Upper lobe of left lung (tissue), 6 donors: ENCODE data around the gene COX7B2. TPM values are rescaled to one million over a fixed set of nuclear protein-coding genes. Genes with fewer than 3 reads are reported as not detected.

Experiments used
- ATAC-seq, 2 donors: fragments of 200-7000 bp; cut with Tn5 transposase; one replicate each; pipeline ENCODE4 v1.9.1; 2022; ENCODE audit warnings: mild to moderate bottlenecking in 2 of 2, moderate library complexity in 2 of 2; ENCODE audit not compliant: low FRiP score in 2 of 2
- DNase-seq, 2 donors: peaks; one replicate each; pipeline ENCODE4 v3.0.0-alpha.2; 2019 to 2020
- H3K27ac ChIP-seq, 4 donors: fragments of 200-600 bp; sonication (generic); one replicate each; pipeline ENCODE4 v1.5.1; 2016 to 2019
- H3K27me3 ChIP-seq, 4 donors: fragments of 200-600 bp; sonication (generic); one replicate each; pipeline ENCODE4 v1.5.1; 2017 to 2019
- H3K36me3 ChIP-seq, 4 donors: fragments of 200-600 bp; sonication (generic); one replicate each; pipeline ENCODE4 v1.5.1; 2016 to 2019
- H3K4me1 ChIP-seq, 4 donors: fragments of 200-600 bp; sonication (generic); one replicate each; pipeline ENCODE4 v1.5.1; 2018 to 2019
- H3K4me3 ChIP-seq, 4 donors: fragments of 200-600 bp; sonication (generic); one replicate each; pipeline ENCODE4 v1.5.1; 2017 to 2019; ENCODE audit warnings: mild to moderate bottlenecking in 2 of 4, moderate library complexity in 1 of 4
- H3K9me3 ChIP-seq, 4 donors: fragments of 200-600 bp; sonication (generic); one replicate each; pipeline ENCODE4 v1.5.1; 2018 to 2019
- EP300 ChIP-seq, 4 donors: sonication (generic); formaldehyde crosslinking; IDR thresholded peaks; one replicate each; pipeline ENCODE4 v1.5.1; 2017; ENCODE audit warnings: antibody characterized with exemption in 4 of 4, control low read depth in 2 of 4
- POLR2A ChIP-seq, 4 donors: fragments of 450-650 bp; IDR thresholded peaks; one replicate each; pipeline ENCODE4 v1.5.1; 2016 to 2017; ENCODE audit warnings: antibody characterized with exemption in 4 of 4, mild to moderate bottlenecking in 2 of 4
- POLR2AphosphoS5 ChIP-seq, 2 donors: sonication (generic); formaldehyde crosslinking; IDR thresholded peaks; one replicate each; pipeline ENCODE4 v1.5.1; 2017; ENCODE audit warnings: antibody characterized with exemption in 2 of 2
- WGBS, 2 donors: methylation state at CpG; one replicate each; pipeline ENCODE4 v1.1.5; 2017 to 2018; 5-methylcytosine and 5-hydroxymethylcytosine counted together
- total RNA-seq, 6 donors: library from RNA; depleted of rRNA in 4 of 6; stranded (reverse); fragments of >200 nt in 4 of 6; gene quantifications; one replicate each; pipeline versions ENCODE4 v1.1.0 to v1.2.1, GENCODE V29; 2016 to 2021
- TF ChIP-seq, protein P1 (sequence below), 6 experiments: fragments of 450-650 bp in 4 of 6; fragments of 200-600 bp in 2 of 6; sonication (generic) in 2 of 6; IDR thresholded peaks; one replicate each; pipeline ENCODE4 v1.5.1; 2016 to 2019; ENCODE audit warnings: antibody characterized with exemption in 6 of 6
- donor health status: DM: no; HTN: no; CAD: no; lungs with moderate emphysema.
- donor health status: DM: no; HTN: yes; CAD: no; lungs with severe emphysema.

Gene COX7B2
- total RNA-seq, 6 donors from 2014 or later: not detected

DNA sequence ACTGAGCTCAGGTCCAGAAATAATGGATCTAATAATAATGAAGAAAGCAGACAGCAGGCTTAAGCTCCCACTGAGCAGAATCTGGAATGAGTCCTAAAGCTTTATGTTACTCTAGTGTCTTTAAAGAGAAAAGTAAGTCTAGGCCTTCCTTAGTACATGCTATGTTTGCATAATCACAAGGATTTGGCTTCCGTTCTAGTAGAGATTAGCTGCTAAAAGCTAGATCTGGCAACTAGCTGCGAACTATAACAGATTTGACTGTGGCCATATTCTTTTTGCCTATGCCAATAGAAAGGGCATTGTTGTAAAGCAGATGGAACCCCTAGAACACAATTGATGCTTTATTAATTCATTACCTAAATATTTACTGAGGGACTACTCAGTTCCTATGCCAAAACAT, 19.0 kb downstream of the COX7B2 start:
- Histone ChIP-seq H3K9me3 (no peaks in the 10 kb centered on the region), H3K4me1 (no peaks in the 10 kb centered on the region), H3K27ac (no peak overlapping the region), H3K4me3 (no peak overlapping the region), H3K27me3 (no peaks in the 10 kb centered on the region), H3K36me3 (no peaks in the 10 kb centered on the region)
- TF ChIP-seq POLR2AphosphoS5 (IDR thresholded peaks at IDR 0.05): no peak
- TF ChIP-seq EP300 (IDR thresholded peaks at IDR 0.05): no peak
- TF ChIP-seq, protein P1, sequence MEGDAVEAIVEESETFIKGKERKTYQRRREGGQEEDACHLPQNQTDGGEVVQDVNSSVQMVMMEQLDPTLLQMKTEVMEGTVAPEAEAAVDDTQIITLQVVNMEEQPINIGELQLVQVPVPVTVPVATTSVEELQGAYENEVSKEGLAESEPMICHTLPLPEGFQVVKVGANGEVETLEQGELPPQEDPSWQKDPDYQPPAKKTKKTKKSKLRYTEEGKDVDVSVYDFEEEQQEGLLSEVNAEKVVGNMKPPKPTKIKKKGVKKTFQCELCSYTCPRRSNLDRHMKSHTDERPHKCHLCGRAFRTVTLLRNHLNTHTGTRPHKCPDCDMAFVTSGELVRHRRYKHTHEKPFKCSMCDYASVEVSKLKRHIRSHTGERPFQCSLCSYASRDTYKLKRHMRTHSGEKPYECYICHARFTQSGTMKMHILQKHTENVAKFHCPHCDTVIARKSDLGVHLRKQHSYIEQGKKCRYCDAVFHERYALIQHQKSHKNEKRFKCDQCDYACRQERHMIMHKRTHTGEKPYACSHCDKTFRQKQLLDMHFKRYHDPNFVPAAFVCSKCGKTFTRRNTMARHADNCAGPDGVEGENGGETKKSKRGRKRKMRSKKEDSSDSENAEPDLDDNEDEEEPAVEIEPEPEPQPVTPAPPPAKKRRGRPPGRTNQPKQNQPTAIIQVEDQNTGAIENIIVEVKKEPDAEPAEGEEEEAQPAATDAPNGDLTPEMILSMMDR (IDR thresholded peaks at IDR 0.05): no peak
- no peak for TF ChIP-seq POLR2A (IDR thresholded peaks at IDR 0.05)
- ATAC-seq (no peak), DNase-seq (no peak)
- WGBS, 2 donors: 57 to 63% methylated on average over 2 of the region's 2 CpGs

DNA sequence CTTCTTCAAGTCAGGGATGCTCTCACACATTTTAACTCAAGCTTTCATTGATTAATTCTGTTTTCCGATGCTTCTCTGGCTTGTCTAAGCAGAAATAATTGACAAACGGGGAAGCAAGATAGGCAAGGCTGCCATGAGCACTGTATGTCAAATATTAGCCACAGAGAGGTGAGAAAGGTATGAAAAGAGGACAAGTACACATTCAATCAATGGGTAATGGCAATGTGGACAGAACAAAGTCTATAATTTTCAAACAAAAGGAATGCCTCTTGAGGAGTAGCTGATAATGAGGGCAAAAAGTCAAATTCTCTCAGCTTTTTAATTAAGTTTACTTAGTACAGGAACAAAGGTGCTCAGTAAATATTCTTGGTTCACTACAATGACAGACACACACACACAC, 19.6 kb downstream of the COX7B2 start:
- no peak overlapping the region for H3K27ac ChIP-seq
- WGBS, 2 donors: 46 to 49% methylated on average over 2 of the region's 2 CpGs
- H3K4me1 ChIP-seq: no peaks in the 10 kb centered on the region
- H3K36me3 ChIP-seq: no peaks in the 10 kb centered on the region
- H3K4me3 ChIP-seq: no peak overlapping the region
- no peaks in the 10 kb centered on the region for H3K9me3 ChIP-seq
- ATAC-seq: no peak
- H3K27me3 ChIP-seq: no peaks in the 10 kb centered on the region
- no peak for DNase-seq
- TF ChIP-seq POLR2A (IDR thresholded peaks at IDR 0.05): no peak
- no peak for TF ChIP-seq POLR2AphosphoS5 (IDR thresholded peaks at IDR 0.05)
- no peak for TF ChIP-seq EP300 (IDR thresholded peaks at IDR 0.05)
- TF ChIP-seq, protein P1 (IDR thresholded peaks at IDR 0.05): no peak

DNA sequence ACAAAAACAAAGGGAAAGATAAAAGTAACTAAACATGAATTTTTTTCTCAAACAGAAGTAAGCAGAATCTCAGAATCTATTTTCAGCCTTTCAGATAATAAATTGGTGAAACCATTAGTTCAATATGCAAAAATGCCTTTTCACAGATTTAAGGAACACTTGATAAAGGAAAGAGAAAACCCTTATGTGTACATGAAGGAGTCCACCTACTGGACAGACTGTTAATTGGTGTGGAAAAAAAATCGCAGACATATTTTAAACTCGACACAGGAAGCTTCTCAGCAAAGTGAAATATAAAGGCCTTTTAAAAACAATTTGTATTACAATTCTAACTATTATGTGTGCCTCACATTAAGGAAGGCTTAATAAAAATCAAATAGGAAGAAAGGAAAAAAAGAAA, 22.3 kb downstream of the COX7B2 start:
- Histone ChIP-seq H3K36me3 (no peaks in the 10 kb centered on the region), H3K27me3 (no peaks in the 10 kb centered on the region), H3K27ac (no peak overlapping the region), H3K4me1 (no peaks in the 10 kb centered on the region), H3K9me3 (no peaks in the 10 kb centered on the region), H3K4me3 (no peak overlapping the region)
- TF ChIP-seq, protein P1 (IDR thresholded peaks at IDR 0.05): no peak
- no peak for TF ChIP-seq POLR2A (IDR thresholded peaks at IDR 0.05)
- TF ChIP-seq EP300 (IDR thresholded peaks at IDR 0.05): no peak
- no peak for TF ChIP-seq POLR2AphosphoS5 (IDR thresholded peaks at IDR 0.05)
- ATAC-seq: no peak
- DNase-seq: no peak
- 9 to 17% methylated on average over 2 of the region's 2 CpGs for WGBS, 2 donors

DNA sequence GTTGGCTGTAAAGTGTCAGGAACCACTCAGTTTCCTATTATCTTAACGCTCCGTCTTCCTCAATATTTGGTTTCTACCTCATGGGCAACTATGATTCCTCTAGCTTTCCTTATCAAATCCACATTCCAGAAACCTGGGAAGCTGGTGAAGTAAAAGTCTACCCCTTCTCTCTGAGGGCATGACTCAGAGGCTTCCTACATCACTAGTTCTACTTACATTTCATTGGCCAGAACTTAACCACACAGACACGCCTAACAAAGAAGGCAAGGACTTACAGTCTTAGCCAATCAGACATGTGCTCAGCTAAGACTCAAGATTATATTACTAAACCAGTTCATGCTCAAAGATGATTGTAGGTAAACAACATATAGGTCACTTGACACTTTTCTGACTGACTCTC, 30.4 kb downstream of the COX7B2 start:
- DNase-seq: no peak
- TF ChIP-seq POLR2A (IDR thresholded peaks at IDR 0.05) (no peak), EP300 (IDR thresholded peaks at IDR 0.05) (no peak), POLR2AphosphoS5 (IDR thresholded peaks at IDR 0.05) (no peak)
- TF ChIP-seq, protein P1 (IDR thresholded peaks at IDR 0.05): no peak
- no peaks in the 10 kb centered on the region for H3K9me3 ChIP-seq
- H3K36me3 ChIP-seq: no peaks in the 10 kb centered on the region
- no peaks in the 10 kb centered on the region for H3K27me3 ChIP-seq
- no peak overlapping the region for H3K27ac ChIP-seq
- no peaks in the 10 kb centered on the region for H3K4me1 ChIP-seq
- no peak for ATAC-seq
- H3K4me3 ChIP-seq: no peak overlapping the region
- WGBS, 2 donors: 95 to 98% methylated on average over 3 of the region's 3 CpGs

DNA sequence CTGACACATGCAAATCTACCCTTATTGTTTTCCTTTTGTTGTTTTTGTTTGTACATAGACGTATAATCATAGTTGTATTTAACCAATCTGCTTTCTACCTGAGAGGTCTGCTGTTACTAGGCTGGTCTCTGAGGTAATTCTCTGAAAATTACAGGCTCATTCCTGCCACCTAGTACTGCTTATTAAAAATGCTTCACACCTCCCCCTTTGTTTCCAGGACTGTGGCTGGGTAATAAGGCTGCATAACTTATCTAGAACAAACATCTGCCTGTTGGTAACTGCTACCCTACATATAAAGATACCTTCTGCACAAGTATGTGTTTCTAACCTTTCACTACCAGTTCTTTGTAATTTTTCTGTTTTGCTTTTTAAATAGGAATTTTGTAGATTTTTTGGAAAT, 34.2 kb downstream of the COX7B2 start:
- Histone ChIP-seq H3K27me3 (no peaks in the 10 kb centered on the region), H3K27ac (no peak overlapping the region), H3K4me1 (no peaks in the 10 kb centered on the region), H3K9me3 (no peaks in the 10 kb centered on the region), H3K36me3 (no peaks in the 10 kb centered on the region), H3K4me3 (no peak overlapping the region)
- no peak for TF ChIP-seq POLR2A (IDR thresholded peaks at IDR 0.05)
- TF ChIP-seq, protein P1 (IDR thresholded peaks at IDR 0.05): no peak
- TF ChIP-seq POLR2AphosphoS5 (IDR thresholded peaks at IDR 0.05): no peak
- no peak for TF ChIP-seq EP300 (IDR thresholded peaks at IDR 0.05)
- ATAC-seq (no peak), DNase-seq (no peak)
- 64 to 76% methylated on average over 1 of the region's 1 CpG for WGBS, 2 donors
